IMR-90 (cell line): Measurements from ENCODE around the gene LDAH. TPM values are rescaled to one million over a fixed set of nuclear protein-coding genes. Genes with fewer than 3 reads are reported as not detected.

Experiments
- ATAC-seq: fragments of 200-7000 bp; cut with Tn5 transposase; 2 replicates; pipeline ENCODE4 v1.9.1; 2020; ENCODE audit warnings: low read depth, mild to moderate bottlenecking, moderate library complexity
- BruUV-seq: library from RNA; stranded (reverse); fragments of 400-500 nt; replicated peaks from 2 replicates; lab custom pipeline; 2021; lab: Mats Ljungman, UMichigan
- CTCF ChIA-PET: fragments of 300-600 bp; formaldehyde crosslinking; extraction: SDS; loops from one replicate; lab custom pipeline; 2021; ENCODE audit warnings: antibody characterized with exemption; lab: Yijun Ruan, JAX
- POLR2A ChIA-PET: fragments of 300-600 bp; sonication (Branson Sonifier 250); formaldehyde crosslinking; loops from one replicate; lab custom pipeline; 2022; ENCODE audit warnings: antibody characterized with exemption; ENCODE audit not compliant: unreplicated experiment; lab: Charles Lee
- DNase-seq: peaks from one replicate; pipeline ENCODE4 v3.0.0; 2013
- H2AFZ ChIP-seq: replicated peaks from 2 replicates; pipeline ENCODE3; 2013; ENCODE audit warnings: low read length, mild to moderate bottlenecking; ENCODE audit not compliant: poor library complexity
- H2AK5ac ChIP-seq: 2 replicates; pipeline ENCODE4 v1.6.1; 2013; ENCODE audit warnings: low read depth, low read length, inconsistent platforms
- H2AK9ac ChIP-seq: replicated peaks from 2 replicates; pipeline ENCODE3; 2013; ENCODE audit warnings: mild to moderate bottlenecking, low read depth, low read length, moderate library complexity; ENCODE audit not compliant: poor library complexity
- H2BK120ac ChIP-seq: 2 replicates; pipeline ENCODE4 v1.6.1; 2013; ENCODE audit warnings: low read depth, low read length, inconsistent platforms
- H2BK15ac ChIP-seq: 3 replicates; pipeline ENCODE4 v1.6.1; 2013; ENCODE audit warnings: low read depth, low read length, inconsistent platforms
- H2BK20ac ChIP-seq: 2 replicates; pipeline ENCODE4 v1.6.1; 2013; ENCODE audit warnings: low read depth, mild to moderate bottlenecking, inconsistent platforms, low read length, moderate library complexity
- H2BK5ac ChIP-seq: 2 replicates; pipeline ENCODE4 v1.6.1; 2013; ENCODE audit warnings: mild to moderate bottlenecking, low read depth, low read length, inconsistent platforms; ENCODE audit not compliant: poor library complexity, severe bottlenecking
- H3K14ac ChIP-seq: replicated peaks from 2 replicates; pipeline ENCODE4 v1.6.1; 2013; ENCODE audit warnings: low read depth, low read length, inconsistent platforms
- H3K18ac ChIP-seq: 2 replicates; pipeline ENCODE4 v1.6.1; 2013; ENCODE audit warnings: low read depth, low read length, control low read depth
- H3K23ac ChIP-seq: 2 replicates; pipeline ENCODE4 v1.6.1; 2013; ENCODE audit warnings: low read depth, low read length, inconsistent platforms
- H3K27ac ChIP-seq: 2 replicates; pipeline ENCODE4 v1.5.1; 2013; ENCODE audit warnings: mild to moderate bottlenecking, control low read depth, low read length; ENCODE audit not compliant: insufficient read depth
- H3K27me3 ChIP-seq: 2 replicates; pipeline ENCODE4 v1.6.1; 2013; ENCODE audit warnings: low read length; ENCODE audit not compliant: control insufficient read depth, insufficient read depth
- H3K36me3 ChIP-seq: 2 replicates; pipeline ENCODE4 v1.6.1; 2013; ENCODE audit warnings: low read length, mixed read lengths; ENCODE audit not compliant: control insufficient read depth, insufficient read depth
- H3K4ac ChIP-seq: 2 replicates; pipeline ENCODE4 v1.6.1; 2013; ENCODE audit warnings: low read depth, low read length, inconsistent platforms
- H3K4me1 ChIP-seq: 2 replicates; pipeline ENCODE4 v1.6.1; 2013; ENCODE audit warnings: low read length, mixed read lengths; ENCODE audit not compliant: control insufficient read depth, insufficient read depth
- H3K4me2 ChIP-seq: 2 replicates; pipeline ENCODE4 v1.6.1; 2013; ENCODE audit warnings: low read depth, mild to moderate bottlenecking, control low read depth, low read length, moderate library complexity
- H3K4me3 ChIP-seq: 2 replicates; pipeline ENCODE4 v1.5.1; 2013; ENCODE audit warnings: low read depth, mild to moderate bottlenecking, control low read depth, low read length, moderate library complexity; ENCODE audit not compliant: insufficient read depth
- H3K56ac ChIP-seq: 2 replicates; pipeline ENCODE4 v1.6.1; 2013; ENCODE audit warnings: low read length, inconsistent platforms; ENCODE audit not compliant: insufficient read depth; ENCODE audit errors: extremely low read depth
- H3K79me1 ChIP-seq, 2 experiments: 2 replicates each; pipeline ENCODE4 v1.6.1; 2013; ENCODE audit warnings: low read length in 2 of 2, inconsistent platforms in 1 of 2, low read depth in 1 of 2
- H3K9ac ChIP-seq: 2 replicates; pipeline ENCODE4 v1.6.1; 2013; ENCODE audit warnings: low read depth, low read length, control low read depth
- H3K9me1 ChIP-seq: 2 replicates; pipeline ENCODE4 v1.6.1; 2013; ENCODE audit warnings: low read length, inconsistent platforms; ENCODE audit not compliant: insufficient read depth
- H3K9me3 ChIP-seq: 2 replicates; pipeline ENCODE4 v1.6.1; 2013; ENCODE audit warnings: low read length; ENCODE audit not compliant: control insufficient read depth, insufficient read depth
- H4K20me1 ChIP-seq: 2 replicates; pipeline ENCODE4 v1.6.1; 2013; ENCODE audit warnings: low read length, inconsistent platforms; ENCODE audit not compliant: insufficient read depth
- H4K5ac ChIP-seq: 2 replicates; pipeline ENCODE4 v1.6.1; 2013; ENCODE audit warnings: mild to moderate bottlenecking, low read depth, low read length, control low read depth
- H4K8ac ChIP-seq, 2 experiments: 2 replicates each; pipeline ENCODE4 v1.6.1; 2013; ENCODE audit warnings: low read depth in 2 of 2, low read length in 2 of 2, control low read depth in 1 of 2, inconsistent platforms in 1 of 2
- H4K91ac ChIP-seq: 2 replicates; pipeline ENCODE4 v1.6.1; 2013; ENCODE audit warnings: low read depth, low read length, inconsistent platforms; ENCODE audit not compliant: insufficient read depth
- BHLHE40 ChIP-seq: fragments of 150-350 bp; IDR thresholded peaks from 2 replicates; pipeline ENCODE4 v1.6.1; 2016; ENCODE audit warnings: mild to moderate bottlenecking, low read depth, low read length
- CEBPB ChIP-seq: IDR thresholded peaks from 2 replicates; pipeline ENCODE4 v1.6.1; 2012; ENCODE audit warnings: low read depth, low read length, improper control_type of control experiment
- CHD1 ChIP-seq: IDR thresholded peaks from 2 replicates; pipeline ENCODE4 v1.6.1; 2012; ENCODE audit warnings: low read depth, low read length, improper control_type of control experiment
- FOS ChIP-seq: fragments of 150-350 bp; IDR thresholded peaks from 2 replicates; pipeline ENCODE4 v1.6.1; 2016; ENCODE audit warnings: low read depth, low read length
- MAFK ChIP-seq: IDR thresholded peaks from 2 replicates; pipeline ENCODE4 v1.6.1; 2012; ENCODE audit warnings: low read depth, low read length, improper control_type of control experiment
- MAZ ChIP-seq: IDR thresholded peaks from 2 replicates; pipeline ENCODE4 v1.6.1; 2012; ENCODE audit warnings: low read depth, mild to moderate bottlenecking, low read length, improper control_type of control experiment, moderate library complexity, borderline replicate concordance
- NFE2L2 ChIP-seq: fragments of 150-350 bp; IDR thresholded peaks from 2 replicates; pipeline ENCODE4 v1.6.1; 2016; ENCODE audit warnings: low read depth, mild to moderate bottlenecking, low read length
- POLR2A ChIP-seq: IDR thresholded peaks from 2 replicates; pipeline ENCODE4 v1.6.1; 2012; ENCODE audit warnings: mild to moderate bottlenecking, low read depth, low read length
- RAD21 ChIP-seq: IDR thresholded peaks from 2 replicates; pipeline ENCODE4 v1.6.1; 2012; ENCODE audit warnings: low read length, improper control_type of control experiment
- RCOR1 ChIP-seq: IDR thresholded peaks from 2 replicates; pipeline ENCODE4 v1.6.1; 2012; ENCODE audit warnings: mild to moderate bottlenecking, low read length, improper control_type of control experiment; ENCODE audit not compliant: insufficient replicate concordance
- RFX5 ChIP-seq: IDR thresholded peaks from 2 replicates; pipeline ENCODE4 v1.8.0; 2012; ENCODE audit warnings: low read depth, mild to moderate bottlenecking, low read length, moderate library complexity
- SMC3 ChIP-seq: fragments of 150-350 bp; IDR thresholded peaks from 2 replicates; pipeline ENCODE4 v1.6.1; 2016; ENCODE audit warnings: low read depth, mild to moderate bottlenecking, antibody characterized with exemption, low read length, moderate library complexity
- WGBS, 2 experiments: methylation state at CpG; one replicate each; pipeline versions ENCODE4 v1.1.5 to v1.1.7; 2013; ENCODE audit warnings: missing lambda C conversion rate in 2 of 2; ENCODE audit not compliant: insufficient read length in 1 of 2; ENCODE audit errors: extremely low coverage in 2 of 2; 5-methylcytosine and 5-hydroxymethylcytosine counted together
- dilution Hi-C: fragments of 300-500 bp; cut with HindIII; formaldehyde crosslinking; loops from one replicate; pipeline ENCODE4 v1.14.3; 2018; ENCODE audit warnings: low sequenced_read_pairs; ENCODE audit not compliant: unreplicated experiment
- in situ Hi-C: fragments of 300-500 bp; cut with MboI; formaldehyde crosslinking; loops from 3 replicates; pipeline ENCODE4 v1.14.3; 2019; ENCODE audit warnings: low sequenced_read_pairs, inconsistent platforms, mixed read lengths
- intact Hi-C: fragments of 100-400 bp; cut with micrococcal nuclease; formaldehyde crosslinking; loops from 2 replicates; pipeline ENCODE4 v1.10.0; 2022
- polyA plus RNA-seq, 3 experiments: library from polyadenylated mRNA; depleted of rRNA; stranded (reverse); fragments of >200 nt; gene quantifications; 2 replicates each; pipeline ENCODE4 v1.2.3, GENCODE V29; 2012; ENCODE audit warnings: low replicate concordance in 1 of 3
- total RNA-seq: library from RNA; depleted of rRNA; stranded (reverse); fragments of >200 nt; gene quantifications from 2 replicates; pipeline ENCODE4 v1.2.3, GENCODE V29; 2012
- TF ChIP-seq, protein P1 (sequence below): fragments of 150-350 bp; IDR thresholded peaks from 2 replicates; pipeline ENCODE4 v1.6.1; 2017; ENCODE audit warnings: mild to moderate bottlenecking, antibody characterized with exemption, low read length, low read depth
- TF ChIP-seq, protein P2 (sequence below): conservative IDR thresholded peaks from 2 replicates; pipeline ENCODE4 v1.5.1; 2012; ENCODE audit warnings: mild to moderate bottlenecking, low read depth, low read length, improper control_type of control experiment
- TF ChIP-seq, protein P3 (sequence below): fragments of 150-350 bp; IDR thresholded peaks from 2 replicates; pipeline ENCODE4 v1.6.1; 2016; ENCODE audit warnings: low read depth, mild to moderate bottlenecking, low read length, moderate library complexity, borderline replicate concordance

Gene LDAH
- total and polyA plus RNA-seq, 2 of the 4 experiments (the other 2 are of a cell fraction), result 12.1 to 31.7 TPM

DNA sequence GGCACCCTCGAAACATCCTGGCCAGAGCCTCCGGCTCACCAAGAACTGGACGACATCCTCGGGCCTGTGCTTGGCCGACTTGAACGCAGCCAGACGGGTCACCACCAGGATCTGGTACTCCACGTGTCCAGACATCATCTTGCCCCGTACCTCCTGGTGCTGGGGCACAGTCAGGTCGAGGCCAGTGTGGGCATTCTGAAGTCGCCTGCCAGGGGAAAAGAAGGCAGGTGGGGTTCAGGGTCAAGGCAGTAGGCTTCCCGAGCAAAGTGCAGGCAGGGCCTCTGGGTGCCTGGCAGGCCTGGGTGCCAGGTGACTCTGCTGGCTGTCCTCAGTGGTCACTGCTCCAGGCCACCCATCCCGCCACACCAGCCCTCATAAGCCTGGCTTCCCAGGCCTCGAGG, 177.6 kb downstream of the LDAH start:
- Histone ChIP-seq H2BK20ac (no peak overlapping the region), H3K4me1 (peaks cover 7% of the 10 kb centered on the region; the same call in 1 of the 2 replicates), H4K5ac (no peak overlapping the region), H3K36me3 (peaks cover 21% of the 10 kb centered on the region; the same call in 1 of the 2 replicates), H2AK9ac (no peak overlapping the region), H2AFZ (no peak overlapping the region), H3K27me3 (no peaks in the 10 kb centered on the region), H3K9me1 (peaks cover 11% of the 10 kb centered on the region), H4K20me1 (peaks cover 22% of the 10 kb centered on the region), H3K23ac (no peak overlapping the region), H3K4me3 (no peak overlapping the region), H3K79me1 (peaks cover 10 to 52% of the 10 kb centered on the region in 2 experiments; a peak in 3 of 4 replicates), H4K91ac (no peak overlapping the region), H2BK5ac (no peak overlapping the region), H2BK15ac (no peak overlapping the region), H3K14ac (no peak overlapping the region), H3K56ac (no peak overlapping the region), H3K4ac (no peak overlapping the region), H3K4me2 (no peak overlapping the region), H2AK5ac (no peak overlapping the region), H3K9me3 (no peaks in the 10 kb centered on the region), H3K9ac (no peak overlapping the region), H3K18ac (no peak overlapping the region), H4K8ac (no peak overlapping the region), H3K27ac (no peak overlapping the region), H2BK120ac (no peak overlapping the region)
- CTCF ChIA-PET, result no interaction called here
- intact Hi-C loops (no loop called here), in situ Hi-C loops (no loop called here), dilution Hi-C loops (loop anchor here (25.0 kb wide), 1 partner anchor 258 kb away; no protein-coding TSS in a partner anchor)
- TF ChIP-seq SMC3 (no peak), RCOR1 (no peak), CEBPB (no peak), FOS (no peak), POLR2A (no peak), MAFK (no peak), MAZ (no peak), NFE2L2 (no peak), BHLHE40 (no peak), RAD21 (no peak), RFX5 (no peak), CHD1 (no peak)
- TF ChIP-seq, protein P1, sequence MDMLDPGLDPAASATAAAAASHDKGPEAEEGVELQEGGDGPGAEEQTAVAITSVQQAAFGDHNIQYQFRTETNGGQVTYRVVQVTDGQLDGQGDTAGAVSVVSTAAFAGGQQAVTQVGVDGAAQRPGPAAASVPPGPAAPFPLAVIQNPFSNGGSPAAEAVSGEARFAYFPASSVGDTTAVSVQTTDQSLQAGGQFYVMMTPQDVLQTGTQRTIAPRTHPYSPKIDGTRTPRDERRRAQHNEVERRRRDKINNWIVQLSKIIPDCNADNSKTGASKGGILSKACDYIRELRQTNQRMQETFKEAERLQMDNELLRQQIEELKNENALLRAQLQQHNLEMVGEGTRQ, result no peak
- TF ChIP-seq, protein P2, sequence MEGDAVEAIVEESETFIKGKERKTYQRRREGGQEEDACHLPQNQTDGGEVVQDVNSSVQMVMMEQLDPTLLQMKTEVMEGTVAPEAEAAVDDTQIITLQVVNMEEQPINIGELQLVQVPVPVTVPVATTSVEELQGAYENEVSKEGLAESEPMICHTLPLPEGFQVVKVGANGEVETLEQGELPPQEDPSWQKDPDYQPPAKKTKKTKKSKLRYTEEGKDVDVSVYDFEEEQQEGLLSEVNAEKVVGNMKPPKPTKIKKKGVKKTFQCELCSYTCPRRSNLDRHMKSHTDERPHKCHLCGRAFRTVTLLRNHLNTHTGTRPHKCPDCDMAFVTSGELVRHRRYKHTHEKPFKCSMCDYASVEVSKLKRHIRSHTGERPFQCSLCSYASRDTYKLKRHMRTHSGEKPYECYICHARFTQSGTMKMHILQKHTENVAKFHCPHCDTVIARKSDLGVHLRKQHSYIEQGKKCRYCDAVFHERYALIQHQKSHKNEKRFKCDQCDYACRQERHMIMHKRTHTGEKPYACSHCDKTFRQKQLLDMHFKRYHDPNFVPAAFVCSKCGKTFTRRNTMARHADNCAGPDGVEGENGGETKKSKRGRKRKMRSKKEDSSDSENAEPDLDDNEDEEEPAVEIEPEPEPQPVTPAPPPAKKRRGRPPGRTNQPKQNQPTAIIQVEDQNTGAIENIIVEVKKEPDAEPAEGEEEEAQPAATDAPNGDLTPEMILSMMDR, result no peak
- TF ChIP-seq, protein P3, sequence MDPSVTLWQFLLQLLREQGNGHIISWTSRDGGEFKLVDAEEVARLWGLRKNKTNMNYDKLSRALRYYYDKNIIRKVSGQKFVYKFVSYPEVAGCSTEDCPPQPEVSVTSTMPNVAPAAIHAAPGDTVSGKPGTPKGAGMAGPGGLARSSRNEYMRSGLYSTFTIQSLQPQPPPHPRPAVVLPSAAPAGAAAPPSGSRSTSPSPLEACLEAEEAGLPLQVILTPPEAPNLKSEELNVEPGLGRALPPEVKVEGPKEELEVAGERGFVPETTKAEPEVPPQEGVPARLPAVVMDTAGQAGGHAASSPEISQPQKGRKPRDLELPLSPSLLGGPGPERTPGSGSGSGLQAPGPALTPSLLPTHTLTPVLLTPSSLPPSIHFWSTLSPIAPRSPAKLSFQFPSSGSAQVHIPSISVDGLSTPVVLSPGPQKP, result no peak
- BruUV-seq, result no TSS peak
- no peak for ATAC-seq
- no peak for DNase-seq
- WGBS, 2 experiments, result 92% methylated on average over 9 of the region's 14 CpGs; no CpG with 5 or more reads in 1 of the 2 experiments
- POLR2A ChIA-PET, result no interaction called here
